Fibroblast of gingiva (primary cell): ENCODE data around the gene DISC1.
A peak's percentile ranks its signal among the peaks of the same experiment; 100 is the strongest.

Source experiments
- DNase-seq: peaks from one replicate; pipeline ENCODE4 v3.0.0-alpha.2; 2011; ENCODE audit warnings: low read depth

The DISC1 gene

GRCh38 chr1:231993968-231994455 is 367.4 kb downstream of the DISC1 start:
- no peak for DNase-seq

- no peak for DNase-seq
These were observed 372.2 kb downstream of the DISC1 start for GRCh38 chr1:231998791-231999190.

GRCh38 chr1:232005300-232005699 is 378.7 kb downstream of the DISC1 start:
- DNase-seq: no peak

- no peak for DNase-seq
These were observed 383.2 kb downstream of the DISC1 start for GRCh38 chr1:232009741-232010140.

- no peak for DNase-seq
These were observed 385.4 kb downstream of the DISC1 start for GRCh38 chr1:232011961-232012360.

GRCh38 chr1:232012773-232013386 is 386.3 kb downstream of the DISC1 start:
- DNase-seq: peak; percentile 21

- DNase-seq: no peak
These were observed 388.4 kb downstream of the DISC1 start for GRCh38 chr1:232014941-232015340.

- peak; percentile 43 for DNase-seq
These were observed 390.0 kb downstream of the DISC1 start for GRCh38 chr1:232016616-232017015.

- no peak for DNase-seq
These were observed 390.5 kb downstream of the DISC1 start for GRCh38 chr1:232017057-232017456.

- no peak for DNase-seq
These were observed 391.2 kb downstream of the DISC1 start for GRCh38 chr1:232017759-232018158.

- no peak for DNase-seq
These were observed 391.8 kb downstream of the DISC1 start for GRCh38 chr1:232018231-232019025.

- no peak for DNase-seq
These were observed 392.4 kb downstream of the DISC1 start for GRCh38 chr1:232019026-232019340.

- no peak for DNase-seq
These were observed 393.8 kb downstream of the DISC1 start for GRCh38 chr1:232020352-232020751.

GRCh38 chr1:232029315-232029714 is 402.7 kb downstream of the DISC1 start:
- no peak for DNase-seq

GRCh38 chr1:232031156-232031555 is 404.6 kb downstream of the DISC1 start:
- no peak for DNase-seq

GRCh38 chr1:232033285-232033684 is 406.7 kb downstream of the DISC1 start:
- no peak for DNase-seq

GRCh38 chr1:232034556-232034955 is 408.0 kb downstream of the DISC1 start:
- DNase-seq: no peak

GRCh38 chr1:232036181-232036933 is 409.8 kb downstream of the DISC1 start:
- no peak for DNase-seq

- DNase-seq: no peak
These were observed 411.3 kb downstream of the DISC1 start for GRCh38 chr1:232037774-232038388.

GRCh38 chr1:232038706-232039677 is 412.4 kb downstream of the DISC1 start:
- no peak for DNase-seq

- DNase-seq: no peak
These were observed 413.7 kb downstream of the DISC1 start for GRCh38 chr1:232040260-232040659.
